ENCODE data around the gene GDF10. TPM values are rescaled to one million over a fixed set of nuclear protein-coding genes. Genes with fewer than 3 reads are reported as not detected.

GDF10 gene
- total RNA-seq, 1 donor from 2014 or later = 16.8 TPM

DNA sequence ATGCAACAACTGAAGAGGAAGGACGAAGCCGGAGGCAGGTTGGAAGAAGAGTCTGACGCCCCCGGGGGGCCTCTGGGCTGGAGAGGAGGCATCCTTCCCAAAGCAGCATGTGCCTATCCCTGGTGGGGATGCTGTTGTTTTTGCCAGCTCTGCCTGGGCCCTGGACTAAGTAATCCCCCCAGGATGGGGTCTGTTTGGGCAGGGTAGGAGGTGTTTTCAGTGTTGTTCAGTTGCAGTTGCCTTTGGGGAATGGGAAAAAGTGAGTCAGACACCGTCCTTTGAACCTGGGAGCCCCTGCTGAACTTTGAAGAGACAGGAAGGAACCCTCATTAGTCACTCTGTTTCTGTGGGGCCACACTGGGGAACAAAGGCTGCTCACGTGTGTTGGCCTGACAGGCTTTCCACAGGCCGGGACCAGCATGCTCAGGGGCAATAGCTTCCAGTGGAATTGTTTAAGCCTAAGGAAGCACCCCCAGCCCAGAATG lies 35.2 kb upstream of the GDF10 start:
- H3K36me3 ChIP-seq = no peaks in the 10 kb centered on the region
- H3K27me3 ChIP-seq = peaks cover 3% of the 10 kb centered on the region
- no peaks in the 10 kb centered on the region for H3K9me3 ChIP-seq
- intact Hi-C loops (cut with DNase I) = no loop called here
- H3K4me1 ChIP-seq = no peaks in the 10 kb centered on the region
- no peak overlapping the region for H3K4me3 ChIP-seq
- no peak for ATAC-seq
- no peak overlapping the region for H3K27ac ChIP-seq
- DNase-seq = peak; percentile 45
- TF ChIP-seq, protein P1, sequence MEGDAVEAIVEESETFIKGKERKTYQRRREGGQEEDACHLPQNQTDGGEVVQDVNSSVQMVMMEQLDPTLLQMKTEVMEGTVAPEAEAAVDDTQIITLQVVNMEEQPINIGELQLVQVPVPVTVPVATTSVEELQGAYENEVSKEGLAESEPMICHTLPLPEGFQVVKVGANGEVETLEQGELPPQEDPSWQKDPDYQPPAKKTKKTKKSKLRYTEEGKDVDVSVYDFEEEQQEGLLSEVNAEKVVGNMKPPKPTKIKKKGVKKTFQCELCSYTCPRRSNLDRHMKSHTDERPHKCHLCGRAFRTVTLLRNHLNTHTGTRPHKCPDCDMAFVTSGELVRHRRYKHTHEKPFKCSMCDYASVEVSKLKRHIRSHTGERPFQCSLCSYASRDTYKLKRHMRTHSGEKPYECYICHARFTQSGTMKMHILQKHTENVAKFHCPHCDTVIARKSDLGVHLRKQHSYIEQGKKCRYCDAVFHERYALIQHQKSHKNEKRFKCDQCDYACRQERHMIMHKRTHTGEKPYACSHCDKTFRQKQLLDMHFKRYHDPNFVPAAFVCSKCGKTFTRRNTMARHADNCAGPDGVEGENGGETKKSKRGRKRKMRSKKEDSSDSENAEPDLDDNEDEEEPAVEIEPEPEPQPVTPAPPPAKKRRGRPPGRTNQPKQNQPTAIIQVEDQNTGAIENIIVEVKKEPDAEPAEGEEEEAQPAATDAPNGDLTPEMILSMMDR (IDR thresholded peaks at IDR 0.05) = no peak

DNA sequence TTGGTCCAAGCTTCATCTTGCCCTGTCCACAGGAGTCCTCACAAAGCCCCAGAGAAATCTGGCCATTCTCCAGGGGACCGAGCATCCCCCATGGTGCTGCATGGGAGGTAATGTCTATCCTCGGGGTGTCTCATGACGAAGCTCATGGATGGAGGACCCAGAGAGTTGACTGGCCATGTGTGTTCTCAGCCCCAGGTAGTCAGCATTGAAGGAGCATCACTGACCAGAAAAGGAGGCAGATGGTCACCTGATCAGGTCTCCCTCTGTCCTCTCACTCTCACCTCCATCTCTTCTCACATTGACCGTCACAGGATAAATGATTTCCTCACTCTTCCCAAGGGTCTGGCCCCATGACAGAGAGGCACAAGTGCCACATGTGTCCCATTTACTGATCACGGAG lies 33.4 kb upstream of the GDF10 start:
- ATAC-seq (no peak), DNase-seq (no peak)
- intact Hi-C loops (cut with DNase I) = no loop called here
- peaks cover 3% of the 10 kb centered on the region for H3K27me3 ChIP-seq
- no peaks in the 10 kb centered on the region for H3K36me3 ChIP-seq
- TF ChIP-seq, protein P1 (IDR thresholded peaks at IDR 0.05) = no peak
- H3K4me3 ChIP-seq = no peak overlapping the region
- no peaks in the 10 kb centered on the region for H3K9me3 ChIP-seq
- H3K27ac ChIP-seq = no peak overlapping the region
- H3K4me1 ChIP-seq = no peaks in the 10 kb centered on the region

DNA sequence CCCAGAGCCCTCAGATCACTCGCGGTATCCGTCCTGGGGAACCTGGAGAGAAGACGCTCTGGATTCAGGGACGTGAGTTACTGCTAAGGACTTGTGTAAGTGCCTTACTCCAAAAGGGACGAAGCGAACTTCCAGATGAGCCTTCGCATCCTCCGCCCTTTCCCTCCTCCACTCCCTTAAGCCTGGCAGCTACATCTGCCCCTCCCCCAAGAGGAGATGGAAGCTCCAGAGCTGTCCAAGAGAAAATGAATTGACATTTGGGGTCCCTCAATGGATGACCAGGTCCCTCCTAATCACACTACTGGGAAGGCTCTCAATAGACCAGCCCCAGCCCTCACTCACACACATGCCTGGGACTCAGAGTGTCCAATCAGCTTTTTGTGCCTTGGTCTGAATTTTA lies 31.3 kb upstream of the GDF10 start:
- intact Hi-C loops (cut with DNase I) = no loop called here
- ATAC-seq (no peak), DNase-seq (no peak)
- Histone ChIP-seq H3K4me1 (no peaks in the 10 kb centered on the region), H3K27me3 (no peaks in the 10 kb centered on the region), H3K9me3 (no peaks in the 10 kb centered on the region), H3K4me3 (no peak overlapping the region), H3K27ac (no peak overlapping the region), H3K36me3 (no peaks in the 10 kb centered on the region)
- TF ChIP-seq, protein P1 (IDR thresholded peaks at IDR 0.05) = no peak

DNA sequence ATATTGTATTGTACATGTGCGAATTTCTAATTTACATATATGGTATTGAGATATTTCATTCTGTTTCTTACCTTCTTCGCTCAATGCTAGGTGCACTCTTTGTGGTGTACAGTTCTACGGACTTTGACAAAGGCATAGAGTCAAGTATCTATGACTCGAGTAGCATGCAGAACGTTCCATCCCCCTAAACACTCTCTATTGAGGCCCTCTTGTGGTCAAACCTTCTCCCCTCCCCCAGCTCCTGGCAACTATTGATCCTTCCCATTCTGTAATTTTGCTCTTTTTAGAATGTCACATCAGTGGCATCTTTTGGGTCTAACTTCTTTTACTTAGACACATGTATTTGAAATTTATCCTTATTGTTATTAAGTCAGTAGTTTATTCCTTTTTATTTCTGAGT lies 30.7 kb upstream of the GDF10 start:
- TF ChIP-seq, protein P1 (IDR thresholded peaks at IDR 0.05) = peak; percentile 13
- intact Hi-C loops (cut with DNase I) = no loop called here
- H3K36me3 ChIP-seq = no peaks in the 10 kb centered on the region
- H3K9me3 ChIP-seq = no peaks in the 10 kb centered on the region
- H3K27ac ChIP-seq = no peak overlapping the region
- no peak overlapping the region for H3K4me3 ChIP-seq
- H3K4me1 ChIP-seq = no peaks in the 10 kb centered on the region
- DNase-seq (no peak), ATAC-seq (no peak)
- H3K27me3 ChIP-seq = no peaks in the 10 kb centered on the region

DNA sequence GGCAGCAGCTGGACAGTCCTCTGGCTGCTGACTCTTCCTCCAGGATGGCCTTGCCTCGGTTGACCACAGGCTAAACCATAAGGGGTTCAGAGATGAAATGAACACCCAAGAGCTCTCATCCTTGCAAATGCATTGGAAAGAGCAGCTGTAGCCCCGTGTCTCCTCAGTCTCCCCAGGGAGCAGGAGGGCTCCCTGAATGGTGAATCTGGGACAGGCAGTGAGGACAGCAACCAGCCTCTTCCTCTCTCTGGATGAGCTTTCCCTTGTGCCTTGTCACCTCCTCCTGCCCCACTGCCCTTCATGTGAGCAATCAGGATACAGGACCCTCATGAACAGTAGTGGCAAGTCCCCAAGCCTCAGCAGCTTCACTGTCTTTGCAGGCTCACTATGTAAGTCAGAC lies 23.9 kb upstream of the GDF10 start:
- no peaks in the 10 kb centered on the region for H3K9me3 ChIP-seq
- intact Hi-C loops (cut with DNase I) = no loop called here
- H3K4me1 ChIP-seq = no peaks in the 10 kb centered on the region
- H3K4me3 ChIP-seq = no peak overlapping the region
- no peak for DNase-seq
- H3K36me3 ChIP-seq = no peaks in the 10 kb centered on the region
- ATAC-seq = no peak
- H3K27ac ChIP-seq = no peak overlapping the region
- H3K27me3 ChIP-seq = no peaks in the 10 kb centered on the region
- TF ChIP-seq, protein P1 (IDR thresholded peaks at IDR 0.05) = no peak
